Measurements from ENCODE around the gene FCHSD2. TPM values are rescaled to one million over a fixed set of nuclear protein-coding genes. Genes with fewer than 3 reads are reported as not detected.

Gene FCHSD2
- total and polyA plus RNA-seq, 2 experiments from 2014 or later, result 9.1 to 19.8 TPM

DNA sequence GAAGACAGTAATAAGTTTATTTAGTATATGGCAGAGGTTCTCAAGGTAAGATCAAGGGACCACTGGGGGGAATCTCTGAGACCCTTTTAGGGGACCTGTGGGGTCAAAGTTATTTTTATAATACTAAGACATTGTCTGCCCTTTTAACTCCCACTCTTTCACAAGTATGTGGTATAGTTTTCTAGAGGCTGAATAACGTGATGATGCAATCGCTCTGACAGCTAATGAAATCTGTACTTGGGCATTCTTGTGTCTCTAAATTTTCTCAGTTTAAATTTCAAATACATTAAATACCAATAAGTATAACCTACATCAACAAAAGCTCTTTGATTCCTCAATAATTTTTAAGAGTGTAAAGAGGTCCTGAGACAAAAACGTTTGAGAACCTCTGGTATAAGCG, 180.0 kb downstream of the FCHSD2 start:
- in situ Hi-C loops (cut with MboI), result no loop called here
- peak; percentile 53 for DNase-seq

DNA sequence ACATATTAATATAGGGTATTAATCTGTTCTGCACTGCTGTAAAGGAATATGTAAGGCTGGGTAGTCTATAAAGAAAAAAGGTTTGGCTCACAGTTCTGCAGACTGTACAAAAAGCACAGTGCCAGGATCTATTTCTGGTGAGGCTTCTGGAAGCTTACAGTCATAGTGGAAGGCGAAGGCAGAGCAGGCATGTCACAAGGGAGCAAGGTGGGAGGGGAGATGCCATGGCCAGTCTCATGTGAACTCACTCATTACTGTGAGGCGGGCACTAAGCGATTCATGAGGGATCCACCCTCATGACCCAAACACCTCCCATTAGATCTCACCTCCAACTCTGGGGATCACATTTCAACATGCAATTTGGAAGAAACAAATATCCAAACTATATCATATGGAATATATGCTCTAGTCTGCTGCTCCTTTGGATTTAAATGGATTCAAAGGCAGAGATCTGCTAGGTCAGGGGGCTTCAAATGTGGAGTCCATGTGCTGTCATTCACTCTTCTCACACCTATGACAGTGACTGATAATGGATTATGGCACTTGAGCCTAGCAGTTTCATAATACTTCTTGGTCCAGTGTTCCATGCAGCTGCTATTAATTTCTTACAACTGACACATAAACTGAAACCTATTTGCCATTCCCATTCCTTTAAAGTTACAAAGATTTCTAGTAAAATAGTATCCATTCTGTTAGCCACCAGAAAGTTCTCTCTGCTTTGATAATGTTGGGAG, 182.0 kb downstream of the FCHSD2 start:
- no peaks in the 10 kb centered on the region for H3K9me2 ChIP-seq (ENCODE audit: insufficient read depth)
- no peak overlapping the region for H2AFZ ChIP-seq
- no peaks in the 10 kb centered on the region for H3K9me3 ChIP-seq (ENCODE audit: low read depth)
- no peaks in the 10 kb centered on the region for H3K36me3 ChIP-seq (ENCODE audit: low read depth)
- no peak overlapping the region for H3K4me2 ChIP-seq (ENCODE audit: unreplicated experiment)
- TF ChIP-seq EZH2 (IDR thresholded peaks at IDR 0.05; ENCODE audit: insufficient read depth, poor library complexity, severe bottlenecking) (no peak), EZH2phosphoT487 (IDR thresholded peaks at IDR 0.05; ENCODE audit: insufficient read depth, low read depth) (no peak)
- H3K27ac ChIP-seq, result no peak overlapping the region
- WGBS, 2 experiments (ENCODE audit: low coverage in 1 of 2, low lambda C conversion rate in 2 of 2, missing lambda C conversion rate in 2 of 2), result 86 to 94% methylated on average over 3 of the region's 3 CpGs
- H3K9ac ChIP-seq, result no peak overlapping the region
- H3K79me2 ChIP-seq (ENCODE audit: insufficient read depth), result no peaks in the 10 kb centered on the region
- no peak overlapping the region for H3K4me3 ChIP-seq
- no peaks in the 10 kb centered on the region for H4K20me1 ChIP-seq (ENCODE audit: insufficient read depth)
- H3K27me3 ChIP-seq (replicated peaks; ENCODE audit: insufficient read depth), result no peaks in the 10 kb centered on the region
- H3F3A ChIP-seq (ENCODE audit: insufficient read depth), result no peaks in the 10 kb centered on the region; the same call in 1 of the 2 replicates
- in situ Hi-C loops (cut with MboI), result no loop called here
- DNase-seq, result no peak
- no peaks in the 10 kb centered on the region; the same call in 1 of the 2 replicates for H3K4me1 ChIP-seq (ENCODE audit: insufficient read depth)

More for the DNA sequence above, 180.0 kb downstream of the FCHSD2 start:
- Histone ChIP-seq H3K4me2 (ENCODE audit: unreplicated experiment) (no peak overlapping the region), H3K9ac (no peak overlapping the region), H2AFZ (no peak overlapping the region), H3K27me3 (replicated peaks; ENCODE audit: insufficient read depth) (no peaks in the 10 kb centered on the region), H3K4me3 (no peak overlapping the region), H3K36me3 (ENCODE audit: low read depth) (no peaks in the 10 kb centered on the region), H3K27ac (no peak overlapping the region), H3K9me2 (ENCODE audit: insufficient read depth) (no peaks in the 10 kb centered on the region), H3K79me2 (ENCODE audit: insufficient read depth) (no peaks in the 10 kb centered on the region), H3K9me3 (ENCODE audit: low read depth) (no peaks in the 10 kb centered on the region), H3K4me1 (ENCODE audit: insufficient read depth) (no peaks in the 10 kb centered on the region; the same call in 1 of the 2 replicates), H4K20me1 (ENCODE audit: insufficient read depth) (no peaks in the 10 kb centered on the region), H3F3A (ENCODE audit: insufficient read depth) (no peaks in the 10 kb centered on the region; the same call in 1 of the 2 replicates)
- whole genome bisulfite sequencing, 2 experiments (ENCODE audit: low coverage in 1 of 2, low lambda C conversion rate in 2 of 2, missing lambda C conversion rate in 2 of 2), result 96 to 98% methylated on average over 4 of the region's 4 CpGs
- TF ChIP-seq EZH2 (IDR thresholded peaks at IDR 0.05; ENCODE audit: insufficient read depth, poor library complexity, severe bottlenecking) (no peak), EZH2phosphoT487 (IDR thresholded peaks at IDR 0.05; ENCODE audit: insufficient read depth, low read depth) (no peak)

DNA sequence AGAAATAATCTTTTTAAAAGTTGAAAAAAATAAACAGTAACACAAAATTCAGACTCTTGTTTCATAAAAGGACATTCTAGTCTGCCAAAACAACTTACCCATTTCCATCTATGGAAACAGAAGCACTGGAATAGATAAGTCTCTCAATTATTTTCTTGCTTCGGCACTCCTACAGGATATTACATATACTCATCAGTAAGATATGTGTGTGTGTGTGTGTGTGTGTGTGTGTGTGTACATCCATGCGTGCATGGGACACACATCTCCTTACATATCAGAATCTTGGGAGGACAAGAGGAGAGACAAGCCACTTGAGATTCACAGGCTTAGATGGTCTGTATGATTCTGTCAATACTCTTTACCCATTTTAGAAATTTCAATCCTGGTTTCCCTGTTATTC, 183.3 kb downstream of the FCHSD2 start:
- H3K4me1 ChIP-seq (ENCODE audit: insufficient read depth), result no peaks in the 10 kb centered on the region; the same call in 1 of the 2 replicates
- no peaks in the 10 kb centered on the region for H3K79me2 ChIP-seq (ENCODE audit: insufficient read depth)
- H4K20me1 ChIP-seq (ENCODE audit: insufficient read depth), result no peaks in the 10 kb centered on the region
- H3K4me2 ChIP-seq (ENCODE audit: unreplicated experiment), result no peak overlapping the region
- in situ Hi-C loops (cut with MboI), result no loop called here
- no peaks in the 10 kb centered on the region for H3K27me3 ChIP-seq (replicated peaks; ENCODE audit: insufficient read depth)
- H3K36me3 ChIP-seq (ENCODE audit: low read depth), result no peaks in the 10 kb centered on the region
- H3K9ac ChIP-seq, result no peak overlapping the region
- H2AFZ ChIP-seq, result no peak overlapping the region
- WGBS, 2 experiments (ENCODE audit: low coverage in 1 of 2, low lambda C conversion rate in 2 of 2, missing lambda C conversion rate in 2 of 2), result 97% methylated on average over 2 of the region's 2 CpGs
- no peak overlapping the region for H3K4me3 ChIP-seq
- H3F3A ChIP-seq (ENCODE audit: insufficient read depth), result no peaks in the 10 kb centered on the region; the same call in 1 of the 2 replicates
- TF ChIP-seq EZH2phosphoT487 (IDR thresholded peaks at IDR 0.05; ENCODE audit: insufficient read depth, low read depth), result no peak
- no peak for TF ChIP-seq EZH2 (IDR thresholded peaks at IDR 0.05; ENCODE audit: insufficient read depth, poor library complexity, severe bottlenecking)
- no peak for DNase-seq
- H3K9me3 ChIP-seq (ENCODE audit: low read depth), result no peaks in the 10 kb centered on the region
- no peak overlapping the region for H3K27ac ChIP-seq
- no peaks in the 10 kb centered on the region for H3K9me2 ChIP-seq (ENCODE audit: insufficient read depth)

DNA sequence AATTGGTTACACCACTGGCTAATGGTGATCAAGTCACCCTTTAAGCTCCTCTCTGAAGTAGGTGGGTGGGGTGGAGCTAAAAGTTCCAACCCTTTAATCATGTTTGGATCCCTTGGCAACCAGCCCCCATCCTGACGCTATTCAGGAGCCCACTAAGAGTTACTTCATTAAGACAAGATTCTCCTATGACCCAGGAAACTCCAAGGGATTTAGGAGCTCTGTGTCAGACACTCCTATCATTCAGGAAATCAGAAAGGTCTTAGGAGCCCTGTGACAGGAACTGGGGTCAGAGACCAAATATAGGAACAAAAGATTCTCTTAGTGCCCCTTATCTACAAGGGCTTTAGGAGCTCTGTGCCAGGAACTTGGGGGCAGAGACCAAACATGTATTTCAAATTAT, 186.7 kb downstream of the FCHSD2 start:
- Histone ChIP-seq H3K9ac (no peak overlapping the region), H3K4me2 (ENCODE audit: unreplicated experiment) (no peak overlapping the region), H3K27ac (no peak overlapping the region), H3K27me3 (replicated peaks; ENCODE audit: insufficient read depth) (no peaks in the 10 kb centered on the region), H3K4me1 (ENCODE audit: insufficient read depth) (no peaks in the 10 kb centered on the region; the same call in 1 of the 2 replicates), H2AFZ (no peak overlapping the region), H3K9me3 (ENCODE audit: low read depth) (no peaks in the 10 kb centered on the region), H3K79me2 (ENCODE audit: insufficient read depth) (no peaks in the 10 kb centered on the region), H3K4me3 (no peak overlapping the region), H3F3A (ENCODE audit: insufficient read depth) (no peaks in the 10 kb centered on the region; the same call in 1 of the 2 replicates), H3K9me2 (ENCODE audit: insufficient read depth) (no peaks in the 10 kb centered on the region), H4K20me1 (ENCODE audit: insufficient read depth) (no peaks in the 10 kb centered on the region), H3K36me3 (ENCODE audit: low read depth) (no peaks in the 10 kb centered on the region)
- no peak for TF ChIP-seq EZH2 (IDR thresholded peaks at IDR 0.05; ENCODE audit: insufficient read depth, poor library complexity, severe bottlenecking)
- WGBS, 2 experiments (ENCODE audit: low coverage in 1 of 2, low lambda C conversion rate in 2 of 2, missing lambda C conversion rate in 2 of 2), result 50 to 65% methylated on average over 1 of the region's 1 CpG
- in situ Hi-C loops (cut with MboI), result no loop called here
- DNase-seq, result no peak

All from GM23248 (cell line).